Limb (tissue), 2 donors: ENCODE measurements around the gene GBP3.
A peak's percentile ranks its signal among the peaks of the same experiment; 100 is the strongest.
"Not testable (repeated sequence)": the region's sequence is repeated elsewhere in the genome, so short reads cannot be mapped to it uniquely, and the experiment has no call there.

ENCODE experiments used
- DNase-seq, 2 donors: peaks; one replicate each; pipeline ENCODE4 v3.0.0-alpha.2; 2016; ENCODE audit errors: extremely low spot score in 2 of 2

GBP3 gene

DNA sequence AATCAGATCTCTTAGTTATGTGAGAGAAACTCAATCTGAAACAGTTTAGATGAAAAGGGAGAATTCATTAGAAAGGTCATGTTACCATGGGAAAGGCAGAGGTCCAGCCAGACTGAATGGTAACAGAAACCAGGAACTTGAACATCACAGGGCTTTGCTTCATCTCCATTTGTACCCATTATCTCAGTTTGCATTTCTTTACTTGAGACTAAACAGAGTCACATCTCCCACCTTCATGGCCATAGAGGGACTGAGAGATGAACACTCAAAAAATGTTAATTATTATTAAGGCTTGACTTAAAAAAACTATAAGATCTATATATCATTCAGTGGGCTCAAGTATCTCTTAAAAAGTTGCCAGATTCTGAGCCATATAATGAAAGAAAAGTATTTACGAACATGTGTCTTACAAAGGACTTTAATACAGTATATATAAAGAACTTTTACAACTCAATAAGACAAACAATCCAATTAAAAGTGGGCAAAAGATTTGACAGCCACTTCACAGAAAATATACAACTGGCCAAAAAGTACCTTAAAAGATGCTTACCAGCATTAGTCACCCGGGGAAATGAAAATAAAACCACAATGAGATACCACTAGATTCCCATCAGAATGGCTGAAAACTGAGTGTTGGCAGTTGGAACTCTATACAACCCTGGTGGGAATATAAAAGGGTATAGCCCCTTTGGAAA lies 43.5 kb downstream of the GBP3 start:
- no peak for DNase-seq

DNA sequence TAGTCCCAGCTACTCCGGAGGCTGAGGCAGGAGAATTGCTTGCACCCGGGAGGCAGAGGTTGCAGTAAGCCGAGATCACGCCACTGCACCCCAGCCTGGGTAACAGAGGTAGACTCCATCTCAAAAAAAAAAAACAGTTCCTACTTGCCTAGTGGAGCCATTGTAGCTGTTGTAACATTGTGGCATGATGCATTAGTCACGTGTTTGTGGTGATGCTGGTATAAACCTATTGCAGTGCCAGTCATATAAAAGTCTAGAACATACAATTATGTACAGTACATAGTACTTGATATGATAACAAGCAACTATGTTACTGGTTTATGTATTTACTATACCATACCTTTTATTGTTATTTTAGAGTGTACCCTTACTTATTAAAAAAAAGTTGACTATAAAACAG lies 46.4 kb downstream of the GBP3 start:
- DNase-seq, result no peak

DNA sequence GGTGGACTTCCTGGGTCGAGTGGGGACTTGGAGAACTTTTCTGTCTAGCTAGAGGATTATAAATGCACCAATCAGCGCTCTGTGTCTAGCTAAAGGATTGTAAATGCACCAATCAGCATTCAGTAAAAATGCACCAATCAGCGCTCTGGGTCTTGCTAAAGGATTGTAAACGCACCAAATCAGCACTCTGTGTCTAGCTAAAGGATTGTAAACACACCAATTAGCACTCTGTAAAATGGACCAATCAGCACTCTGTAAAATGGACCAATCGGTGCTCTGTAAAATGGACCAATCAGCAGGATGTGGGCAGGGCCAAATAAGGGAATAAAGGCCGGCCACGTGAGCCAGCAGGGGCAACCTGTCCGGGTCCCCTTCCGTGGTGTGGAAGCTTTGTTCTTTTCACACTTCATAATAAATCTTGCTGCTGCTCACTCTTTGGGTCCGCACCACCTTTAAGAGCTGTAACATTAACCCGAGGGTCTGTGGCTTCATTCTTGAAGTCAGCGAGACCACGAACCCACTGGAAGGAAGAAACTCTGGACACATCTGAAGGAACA lies 48.0 kb downstream of the GBP3 start:
- DNase-seq, result not testable (repeated sequence)

DNA sequence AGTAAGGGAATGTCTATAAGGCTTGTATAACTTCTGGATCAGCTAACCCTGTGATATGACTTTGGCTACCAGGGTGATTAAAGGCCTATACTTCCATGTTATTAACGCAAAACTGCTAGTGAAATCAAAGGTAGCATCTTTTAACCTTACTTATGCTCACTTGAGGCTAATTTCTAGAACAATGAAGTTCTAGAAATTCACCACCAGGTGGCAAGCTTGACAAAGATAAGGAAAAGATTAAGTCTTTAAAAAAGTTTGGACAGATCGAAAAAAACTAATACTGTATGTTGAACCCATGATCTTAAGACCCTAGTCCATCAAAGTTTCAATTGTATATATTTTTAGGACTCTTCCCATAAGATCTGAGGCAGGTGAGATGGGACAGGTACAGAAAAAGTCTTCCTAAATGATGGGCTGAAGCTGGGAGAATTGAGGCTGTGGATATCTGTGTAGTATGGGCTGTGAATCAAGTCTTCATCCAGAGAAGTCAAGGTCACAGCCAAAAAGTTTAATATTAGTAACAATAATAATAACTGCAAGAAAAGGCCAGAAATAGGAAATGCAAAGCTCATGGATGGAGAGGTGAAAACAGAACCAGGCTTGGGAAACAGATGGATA lies 49.0 kb downstream of the GBP3 start:
- DNase-seq, result peak in 1 of 2 donors; percentile 34

DNA sequence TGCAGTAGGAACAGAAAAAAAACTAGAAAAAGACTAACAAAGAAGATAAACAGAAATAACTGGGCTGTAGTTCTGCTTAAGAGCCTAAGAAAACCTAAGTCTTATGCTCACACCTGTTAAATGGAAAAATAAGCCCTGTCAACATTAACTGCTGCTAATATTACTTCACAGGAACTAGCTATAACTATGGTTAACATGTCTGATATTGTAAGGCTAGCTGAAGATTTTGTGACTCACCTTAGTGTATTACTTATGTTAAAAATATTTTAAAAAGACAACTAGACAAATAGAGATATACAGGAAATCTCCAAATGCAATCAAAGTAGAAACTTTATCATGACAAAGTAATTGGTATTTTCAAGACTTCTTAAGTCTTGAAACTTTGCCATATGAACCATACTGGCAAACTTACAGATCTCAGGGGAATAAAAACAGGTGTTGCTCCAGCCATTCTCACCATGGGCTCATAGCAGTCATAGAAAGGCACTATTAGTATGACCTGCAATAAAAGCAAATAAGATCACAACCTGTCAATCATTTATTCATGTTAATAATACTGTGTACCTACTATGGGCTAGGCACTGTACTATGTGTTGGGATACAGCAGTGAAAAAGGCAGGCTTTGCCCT lies 60.9 kb downstream of the GBP3 start:
- DNase-seq, result no peak

DNA sequence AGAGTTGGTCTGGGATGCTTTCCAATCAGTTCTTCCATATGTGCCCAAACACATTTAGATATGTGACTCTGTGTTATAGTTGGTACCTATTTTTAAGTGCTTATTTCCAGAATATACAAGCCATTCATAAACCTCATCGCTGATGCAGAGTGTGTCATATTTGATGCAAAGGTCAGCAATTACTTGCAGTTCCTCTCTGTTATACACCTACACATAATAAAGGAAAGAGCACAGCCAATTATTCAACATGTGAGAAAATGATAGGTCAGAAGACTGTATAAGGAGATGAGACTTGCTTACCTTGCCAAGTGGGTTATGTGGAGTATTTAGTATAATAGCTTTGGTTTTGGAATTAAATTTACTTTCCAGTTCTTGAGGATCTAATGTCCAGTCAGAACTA lies 61.6 kb downstream of the GBP3 start:
- no peak for DNase-seq
